HEK293 (cell line): ENCODE results near the gene CASS4.

Experiments used
- SCRT1 ChIP-seq: fragments of 450-650 bp; formaldehyde crosslinking; IDR thresholded peaks from 2 replicates; pipeline ENCODE4 v1.5.1; 2016; ENCODE audit warnings: missing biosample characterization, missing genetic modification characterization, borderline replicate concordance
- YY2 ChIP-seq: fragments of 450-650 bp; formaldehyde crosslinking; IDR thresholded peaks from 2 replicates; pipeline ENCODE4 v1.5.1; 2016; ENCODE audit warnings: missing biosample characterization, missing genetic modification characterization
- ZBTB7A ChIP-seq: fragments of 450-650 bp; formaldehyde crosslinking; IDR thresholded peaks from 2 replicates; pipeline ENCODE4 v1.5.1; 2016; ENCODE audit warnings: low read depth, missing biosample characterization, missing genetic modification characterization

DNA sequence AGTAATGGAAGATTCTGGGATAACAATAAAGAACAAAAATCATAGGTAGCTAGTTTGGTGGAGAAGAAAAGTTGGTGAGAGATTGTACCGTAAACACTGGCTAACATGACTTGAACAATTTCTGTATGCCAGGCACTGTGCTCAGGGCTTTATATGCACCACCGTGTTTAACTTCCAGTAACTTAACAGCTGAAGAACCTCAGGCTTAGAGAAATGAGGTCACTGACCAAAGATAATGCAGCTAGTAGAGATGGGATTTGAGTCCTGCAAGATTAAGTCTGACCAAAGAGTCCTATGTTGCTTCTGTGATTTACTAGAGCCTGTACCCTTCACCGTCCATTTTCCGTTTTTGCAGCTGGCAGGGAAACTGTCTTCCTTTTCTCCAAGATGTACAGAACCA is 16.9 kb upstream of the CASS4 start:
- TF ChIP-seq ZBTB7A (tag by site-specific recombination), result no peak
- no peak for TF ChIP-seq SCRT1 (tag by site-specific recombination)
- TF ChIP-seq YY2 (tag by site-specific recombination), result no peak
